Measurements from ENCODE around the gene TMEM132E. TPM values are rescaled to one million over a fixed set of nuclear protein-coding genes. Genes with fewer than 3 reads are reported as not detected.

Gene TMEM132E
- total and polyA plus RNA-seq, 2 of the 4 experiments (the other 2 are of a cell fraction): not detected

Other genes with a start within 250 kb of the TMEM132E start
- 0.18 TPM in 1 of 2 replicates, not detected in the other for gene CCL13, start 223.1 kb upstream of the TMEM132E start, total RNA-seq (2012; rRNA removed)
- not detected in 2 replicates for gene CCL13, start 223.1 kb upstream of the TMEM132E start, polyA plus RNA-seq (2012; rRNA removed)
- gene CCL1, start 216.3 kb upstream of the TMEM132E start, total RNA-seq (2012; rRNA removed): not detected in 2 replicates
- not detected in 2 replicates for gene CCL1, start 216.3 kb upstream of the TMEM132E start, polyA plus RNA-seq (2012; rRNA removed)

All from IMR-90 (cell line).